ENCODE data around the gene ASB4.

The ASB4 gene

DNA sequence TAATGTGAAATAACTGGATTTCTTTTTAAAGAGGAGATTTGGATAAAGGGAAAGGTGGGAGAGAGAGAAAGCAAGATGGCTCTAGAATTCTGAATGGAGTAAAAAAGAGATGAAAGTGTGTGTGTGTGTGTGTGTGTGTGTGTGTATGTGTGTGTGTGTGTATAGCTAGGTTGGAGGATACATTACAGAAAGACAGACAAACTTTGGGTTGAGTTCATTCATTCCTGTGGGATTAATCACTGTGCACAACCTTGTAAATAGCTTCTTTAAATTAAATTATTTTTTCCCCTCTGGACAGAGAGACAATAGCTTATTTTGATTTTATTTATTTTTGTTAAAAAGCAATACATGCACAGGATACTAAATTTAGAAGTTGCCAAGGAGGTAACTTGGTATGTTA is 7.5 kb downstream of the ASB4 start:
- Histone ChIP-seq H2AFZ (ENCODE audit: low read depth, low read length) (no peak overlapping the region), H3K27ac (ENCODE audit: low read length) (no peak overlapping the region), H3K36me3 (replicated peaks; ENCODE audit: low read depth, low read length) (no peaks in the 10 kb centered on the region), H3K4me3 (ENCODE audit: low read length) (no peak overlapping the region), H3K4me2 (ENCODE audit: low read length) (no peak overlapping the region), H3K4me1 (ENCODE audit: low read length) (no peaks in the 10 kb centered on the region), H3K9ac (ENCODE audit: low read length) (no peak overlapping the region), H3K9me3 (ENCODE audit: insufficient read depth, low read length) (no peaks in the 10 kb centered on the region), H3K79me2 (ENCODE audit: low read length) (no peaks in the 10 kb centered on the region), H3K27me3 (ENCODE audit: low read depth, low read length) (no peaks in the 10 kb centered on the region), H4K20me1 (ENCODE audit: insufficient read depth, low read length) (no peaks in the 10 kb centered on the region)
- TF ChIP-seq, protein P1, sequence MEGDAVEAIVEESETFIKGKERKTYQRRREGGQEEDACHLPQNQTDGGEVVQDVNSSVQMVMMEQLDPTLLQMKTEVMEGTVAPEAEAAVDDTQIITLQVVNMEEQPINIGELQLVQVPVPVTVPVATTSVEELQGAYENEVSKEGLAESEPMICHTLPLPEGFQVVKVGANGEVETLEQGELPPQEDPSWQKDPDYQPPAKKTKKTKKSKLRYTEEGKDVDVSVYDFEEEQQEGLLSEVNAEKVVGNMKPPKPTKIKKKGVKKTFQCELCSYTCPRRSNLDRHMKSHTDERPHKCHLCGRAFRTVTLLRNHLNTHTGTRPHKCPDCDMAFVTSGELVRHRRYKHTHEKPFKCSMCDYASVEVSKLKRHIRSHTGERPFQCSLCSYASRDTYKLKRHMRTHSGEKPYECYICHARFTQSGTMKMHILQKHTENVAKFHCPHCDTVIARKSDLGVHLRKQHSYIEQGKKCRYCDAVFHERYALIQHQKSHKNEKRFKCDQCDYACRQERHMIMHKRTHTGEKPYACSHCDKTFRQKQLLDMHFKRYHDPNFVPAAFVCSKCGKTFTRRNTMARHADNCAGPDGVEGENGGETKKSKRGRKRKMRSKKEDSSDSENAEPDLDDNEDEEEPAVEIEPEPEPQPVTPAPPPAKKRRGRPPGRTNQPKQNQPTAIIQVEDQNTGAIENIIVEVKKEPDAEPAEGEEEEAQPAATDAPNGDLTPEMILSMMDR (IDR thresholded peaks at IDR 0.05; ENCODE audit: low read depth, low read length), result no peak
- no peak for TF ChIP-seq EZH2phosphoT487 (IDR thresholded peaks at IDR 0.05; ENCODE audit: low read depth)

DNA sequence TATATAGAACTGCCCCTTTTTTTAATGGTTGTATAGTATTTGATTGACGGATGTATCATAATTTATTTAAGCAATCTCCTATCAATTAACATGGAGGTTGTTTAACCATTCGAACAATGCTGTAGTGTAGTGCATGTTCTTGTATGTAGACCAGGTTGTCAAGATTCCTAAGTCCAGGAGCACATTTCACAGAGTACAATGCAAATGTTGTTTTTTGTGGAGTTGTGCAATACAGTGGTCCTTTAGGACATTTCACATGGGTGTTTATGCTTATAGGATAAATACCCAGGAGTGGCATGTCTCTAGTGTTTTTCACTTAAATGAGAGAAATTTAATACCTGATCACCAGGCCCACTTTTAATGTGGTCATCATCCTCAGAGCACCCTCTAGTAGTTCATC is 8.1 kb downstream of the ASB4 start:
- H3K9me3 ChIP-seq (ENCODE audit: insufficient read depth, low read length), result no peaks in the 10 kb centered on the region
- H3K36me3 ChIP-seq (replicated peaks; ENCODE audit: low read depth, low read length), result no peaks in the 10 kb centered on the region
- no peak overlapping the region for H3K27ac ChIP-seq (ENCODE audit: low read length)
- no peak overlapping the region for H2AFZ ChIP-seq (ENCODE audit: low read depth, low read length)
- H3K4me1 ChIP-seq (ENCODE audit: low read length), result no peaks in the 10 kb centered on the region
- no peaks in the 10 kb centered on the region for H3K79me2 ChIP-seq (ENCODE audit: low read length)
- H3K27me3 ChIP-seq (ENCODE audit: low read depth, low read length), result no peaks in the 10 kb centered on the region
- H3K4me3 ChIP-seq (ENCODE audit: low read length), result no peak overlapping the region
- H3K9ac ChIP-seq (ENCODE audit: low read length), result no peak overlapping the region
- no peak for TF ChIP-seq EZH2phosphoT487 (IDR thresholded peaks at IDR 0.05; ENCODE audit: low read depth)
- TF ChIP-seq, protein P1 (IDR thresholded peaks at IDR 0.05; ENCODE audit: low read depth, low read length), result no peak
- no peaks in the 10 kb centered on the region for H4K20me1 ChIP-seq (ENCODE audit: insufficient read depth, low read length)
- H3K4me2 ChIP-seq (ENCODE audit: low read length), result no peak overlapping the region

DNA sequence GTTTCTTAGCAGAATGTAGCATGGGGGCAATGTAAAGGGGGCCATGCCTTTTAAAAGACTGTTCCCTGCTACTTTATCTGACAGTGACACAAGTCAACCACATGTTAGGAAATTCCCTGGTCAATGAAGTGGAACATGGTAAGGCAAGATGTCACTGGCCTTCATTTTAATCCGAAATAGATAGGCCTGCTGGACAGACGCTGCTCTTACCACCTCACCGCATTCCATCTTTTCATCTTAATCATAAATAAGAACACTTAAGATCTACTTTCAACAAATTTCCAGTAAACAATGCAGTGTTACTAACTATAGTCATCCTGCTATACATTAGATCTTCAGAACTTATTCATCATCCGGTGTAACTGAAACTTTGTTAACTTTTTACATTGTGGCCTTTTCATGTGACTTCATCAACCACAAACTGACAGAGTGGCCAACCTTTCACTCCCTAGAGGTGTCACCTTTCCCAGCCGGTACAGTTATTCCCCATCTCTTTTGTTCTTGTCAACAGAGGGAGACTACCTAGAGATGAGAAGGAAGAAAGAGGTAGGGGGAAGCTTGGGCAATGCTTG is 15.6 kb downstream of the ASB4 start:
- Histone ChIP-seq H3K4me3 (ENCODE audit: low read length) (no peak overlapping the region), H3K79me2 (ENCODE audit: low read length) (no peaks in the 10 kb centered on the region), H2AFZ (ENCODE audit: low read depth, low read length) (no peak overlapping the region), H3K4me1 (ENCODE audit: low read length) (peaks cover 12% of the 10 kb centered on the region), H3K9ac (ENCODE audit: low read length) (no peak overlapping the region), H3K4me2 (ENCODE audit: low read length) (peak overlapping the region; percentile 35), H4K20me1 (ENCODE audit: insufficient read depth, low read length) (no peaks in the 10 kb centered on the region), H3K9me3 (ENCODE audit: insufficient read depth, low read length) (no peaks in the 10 kb centered on the region), H3K36me3 (replicated peaks; ENCODE audit: low read depth, low read length) (no peaks in the 10 kb centered on the region), H3K27me3 (ENCODE audit: low read depth, low read length) (0 out of 2 replicates have a peak, but pooled peaks cover 2% of the 10 kb centered on the region), H3K27ac (ENCODE audit: low read length) (no peak overlapping the region)
- no peak for TF ChIP-seq EZH2phosphoT487 (IDR thresholded peaks at IDR 0.05; ENCODE audit: low read depth)

DNA sequence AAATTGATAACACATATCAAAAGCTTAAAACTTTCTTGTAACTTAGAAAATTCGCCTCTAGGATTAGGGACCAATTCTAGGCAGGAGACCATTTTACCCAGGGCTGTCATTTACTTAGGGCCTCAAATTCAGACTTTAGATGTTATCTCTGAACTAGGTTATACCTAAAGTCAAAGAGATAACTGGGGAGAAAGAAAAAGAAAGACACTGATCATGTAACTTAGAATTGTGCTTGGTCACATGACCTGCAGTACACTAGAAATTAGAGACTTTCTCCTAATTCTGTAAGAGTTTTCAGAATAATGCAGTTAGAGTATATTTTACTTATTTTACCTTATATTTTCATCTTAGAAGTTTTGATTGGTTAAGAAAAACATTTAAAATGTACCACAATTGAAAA is 16.7 kb downstream of the ASB4 start:
- H3K79me2 ChIP-seq (ENCODE audit: low read length), result no peaks in the 10 kb centered on the region
- H3K27me3 ChIP-seq (ENCODE audit: low read depth, low read length), result peaks cover 9% of the 10 kb centered on the region
- H3K4me1 ChIP-seq (ENCODE audit: low read length), result peaks cover 12% of the 10 kb centered on the region
- no peaks in the 10 kb centered on the region for H3K9me3 ChIP-seq (ENCODE audit: insufficient read depth, low read length)
- H3K4me2 ChIP-seq (ENCODE audit: low read length), result no peak overlapping the region
- no peak overlapping the region for H3K27ac ChIP-seq (ENCODE audit: low read length)
- TF ChIP-seq EZH2phosphoT487 (IDR thresholded peaks at IDR 0.05; ENCODE audit: low read depth), result no peak
- TF ChIP-seq, protein P1 (IDR thresholded peaks at IDR 0.05; ENCODE audit: low read depth, low read length), result no peak
- no peaks in the 10 kb centered on the region for H4K20me1 ChIP-seq (ENCODE audit: insufficient read depth, low read length)
- H3K9ac ChIP-seq (ENCODE audit: low read length), result no peak overlapping the region
- no peak overlapping the region for H2AFZ ChIP-seq (ENCODE audit: low read depth, low read length)
- no peak overlapping the region for H3K4me3 ChIP-seq (ENCODE audit: low read length)
- H3K36me3 ChIP-seq (replicated peaks; ENCODE audit: low read depth, low read length), result no peaks in the 10 kb centered on the region

Measured in OCI-LY3 (cell line).